GM18909 (cell line): Measurements from ENCODE around the gene GALNT2.

Experiments used
- ATAC-seq: cut with Tn5 transposase; IDR thresholded peaks from one replicate; pipeline ENCODE4 v1.9.1; 2021; ENCODE audit warnings: mild to moderate bottlenecking; ENCODE audit not compliant: unreplicated experiment, poor library complexity

The GALNT2 gene

GRCh38 chr1:230174041-230174440 is 107.0 kb downstream of the GALNT2 start:
- ATAC-seq = no peak

GRCh38 chr1:230174471-230175162 is 107.6 kb downstream of the GALNT2 start:
- ATAC-seq = no peak

- ATAC-seq = no peak
Observed at GRCh38 chr1:230175163-230175747, 108.2 kb downstream of the GALNT2 start.

- no peak for ATAC-seq
Observed at GRCh38 chr1:230175839-230176238, 108.8 kb downstream of the GALNT2 start.

- ATAC-seq = no peak
Observed at GRCh38 chr1:230176326-230176725, 109.3 kb downstream of the GALNT2 start.

- no peak for ATAC-seq
Observed at GRCh38 chr1:230176871-230177411, 109.9 kb downstream of the GALNT2 start.

- ATAC-seq = no peak
Observed at GRCh38 chr1:230179249-230179648, 112.2 kb downstream of the GALNT2 start.

GRCh38 chr1:230185076-230186001 is 118.3 kb downstream of the GALNT2 start:
- ATAC-seq = no peak

- no peak for ATAC-seq
Observed at GRCh38 chr1:230186003-230186863, 119.2 kb downstream of the GALNT2 start.

GRCh38 chr1:230186874-230187273 is 119.8 kb downstream of the GALNT2 start:
- ATAC-seq = no peak

- no peak for ATAC-seq
Observed at GRCh38 chr1:230187290-230187689, 120.3 kb downstream of the GALNT2 start.

GRCh38 chr1:230188826-230189225 is 121.8 kb downstream of the GALNT2 start:
- ATAC-seq = no peak

- no peak for ATAC-seq
Observed at GRCh38 chr1:230189341-230189740, 122.3 kb downstream of the GALNT2 start.

- ATAC-seq = no peak
Observed at GRCh38 chr1:230189824-230190223, 122.8 kb downstream of the GALNT2 start.

GRCh38 chr1:230191079-230191804 is 124.2 kb downstream of the GALNT2 start:
- no peak for ATAC-seq

- no peak for ATAC-seq
Observed at GRCh38 chr1:230191855-230192254, 124.8 kb downstream of the GALNT2 start.

GRCh38 chr1:230194525-230194924 is 127.5 kb downstream of the GALNT2 start:
- no peak for ATAC-seq

- no peak for ATAC-seq
Observed at GRCh38 chr1:230195199-230195598, 128.2 kb downstream of the GALNT2 start.

- ATAC-seq = no peak
Observed at GRCh38 chr1:230196077-230196476, 129.0 kb downstream of the GALNT2 start.
